Measurements from ENCODE around the gene BTN3A1.

BTN3A1 gene

GRCh38 chr6:26447257-26447656, 45.2 kb downstream of the BTN3A1 start:
- TF ChIP-seq REST (IDR thresholded peaks at IDR 0.05; ENCODE audit: insufficient replicate concordance, low read depth), result no peak
- no peak for TF ChIP-seq POLR2AphosphoS5 (IDR thresholded peaks at IDR 0.05; ENCODE audit: low read depth)
- no peak for TF ChIP-seq CTCF (IDR thresholded peaks at IDR 0.05; ENCODE audit: insufficient read depth, low read length)
- TF ChIP-seq SPI1 (IDR thresholded peaks at IDR 0.05; ENCODE audit: borderline replicate concordance, low read depth), result no peak
- no peak for TF ChIP-seq GABPA (IDR thresholded peaks at IDR 0.05; ENCODE audit: low read depth)
- no peak overlapping the region for H3K4me3 ChIP-seq (replicated peaks; ENCODE audit: insufficient read depth, low read length)
- no peak overlapping the region for H3K27ac ChIP-seq (replicated peaks)
- no peaks in the 10 kb centered on the region for H3K27me3 ChIP-seq (ENCODE audit: insufficient read depth, poor library complexity, severe bottlenecking)
- no peak for DNase-seq (ENCODE audit: low read depth in 1 of 2, low spot score in 1 of 2)

GRCh38 chr6:26450240-26450639, 48.2 kb downstream of the BTN3A1 start:
- Histone ChIP-seq H3K27me3 (ENCODE audit: insufficient read depth, poor library complexity, severe bottlenecking) (no peaks in the 10 kb centered on the region), H3K4me3 (replicated peaks; ENCODE audit: insufficient read depth, low read length) (no peak overlapping the region), H3K27ac (replicated peaks) (no peak overlapping the region)
- TF ChIP-seq GABPA (IDR thresholded peaks at IDR 0.05; ENCODE audit: low read depth) (no peak), SPI1 (IDR thresholded peaks at IDR 0.05; ENCODE audit: borderline replicate concordance, low read depth) (no peak), POLR2AphosphoS5 (IDR thresholded peaks at IDR 0.05; ENCODE audit: low read depth) (no peak), CTCF (IDR thresholded peaks at IDR 0.05; ENCODE audit: insufficient read depth, low read length) (no peak), REST (IDR thresholded peaks at IDR 0.05; ENCODE audit: insufficient replicate concordance, low read depth) (no peak)
- no peak for DNase-seq (ENCODE audit: low read depth in 1 of 2, low spot score in 1 of 2)

- Histone ChIP-seq H3K27me3 (ENCODE audit: insufficient read depth, poor library complexity, severe bottlenecking) (no peaks in the 10 kb centered on the region), H3K27ac (replicated peaks) (no peak overlapping the region), H3K4me3 (replicated peaks; ENCODE audit: insufficient read depth, low read length) (no peak overlapping the region)
- DNase-seq (ENCODE audit: low read depth in 1 of 2, low spot score in 1 of 2), result no peak
- TF ChIP-seq SPI1 (IDR thresholded peaks at IDR 0.05; ENCODE audit: borderline replicate concordance, low read depth) (no peak), POLR2AphosphoS5 (IDR thresholded peaks at IDR 0.05; ENCODE audit: low read depth) (no peak), REST (IDR thresholded peaks at IDR 0.05; ENCODE audit: insufficient replicate concordance, low read depth) (no peak), GABPA (IDR thresholded peaks at IDR 0.05; ENCODE audit: low read depth) (no peak), CTCF (IDR thresholded peaks at IDR 0.05; ENCODE audit: insufficient read depth, low read length) (no peak)
These were observed 50.7 kb downstream of the BTN3A1 start for GRCh38 chr6:26452631-26453235.
